Measurements from ENCODE around the gene MAP3K4.

MAP3K4 gene, protein sequence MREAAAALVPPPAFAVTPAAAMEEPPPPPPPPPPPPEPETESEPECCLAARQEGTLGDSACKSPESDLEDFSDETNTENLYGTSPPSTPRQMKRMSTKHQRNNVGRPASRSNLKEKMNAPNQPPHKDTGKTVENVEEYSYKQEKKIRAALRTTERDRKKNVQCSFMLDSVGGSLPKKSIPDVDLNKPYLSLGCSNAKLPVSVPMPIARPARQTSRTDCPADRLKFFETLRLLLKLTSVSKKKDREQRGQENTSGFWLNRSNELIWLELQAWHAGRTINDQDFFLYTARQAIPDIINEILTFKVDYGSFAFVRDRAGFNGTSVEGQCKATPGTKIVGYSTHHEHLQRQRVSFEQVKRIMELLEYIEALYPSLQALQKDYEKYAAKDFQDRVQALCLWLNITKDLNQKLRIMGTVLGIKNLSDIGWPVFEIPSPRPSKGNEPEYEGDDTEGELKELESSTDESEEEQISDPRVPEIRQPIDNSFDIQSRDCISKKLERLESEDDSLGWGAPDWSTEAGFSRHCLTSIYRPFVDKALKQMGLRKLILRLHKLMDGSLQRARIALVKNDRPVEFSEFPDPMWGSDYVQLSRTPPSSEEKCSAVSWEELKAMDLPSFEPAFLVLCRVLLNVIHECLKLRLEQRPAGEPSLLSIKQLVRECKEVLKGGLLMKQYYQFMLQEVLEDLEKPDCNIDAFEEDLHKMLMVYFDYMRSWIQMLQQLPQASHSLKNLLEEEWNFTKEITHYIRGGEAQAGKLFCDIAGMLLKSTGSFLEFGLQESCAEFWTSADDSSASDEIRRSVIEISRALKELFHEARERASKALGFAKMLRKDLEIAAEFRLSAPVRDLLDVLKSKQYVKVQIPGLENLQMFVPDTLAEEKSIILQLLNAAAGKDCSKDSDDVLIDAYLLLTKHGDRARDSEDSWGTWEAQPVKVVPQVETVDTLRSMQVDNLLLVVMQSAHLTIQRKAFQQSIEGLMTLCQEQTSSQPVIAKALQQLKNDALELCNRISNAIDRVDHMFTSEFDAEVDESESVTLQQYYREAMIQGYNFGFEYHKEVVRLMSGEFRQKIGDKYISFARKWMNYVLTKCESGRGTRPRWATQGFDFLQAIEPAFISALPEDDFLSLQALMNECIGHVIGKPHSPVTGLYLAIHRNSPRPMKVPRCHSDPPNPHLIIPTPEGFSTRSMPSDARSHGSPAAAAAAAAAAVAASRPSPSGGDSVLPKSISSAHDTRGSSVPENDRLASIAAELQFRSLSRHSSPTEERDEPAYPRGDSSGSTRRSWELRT (N-terminal part only)

DNA sequence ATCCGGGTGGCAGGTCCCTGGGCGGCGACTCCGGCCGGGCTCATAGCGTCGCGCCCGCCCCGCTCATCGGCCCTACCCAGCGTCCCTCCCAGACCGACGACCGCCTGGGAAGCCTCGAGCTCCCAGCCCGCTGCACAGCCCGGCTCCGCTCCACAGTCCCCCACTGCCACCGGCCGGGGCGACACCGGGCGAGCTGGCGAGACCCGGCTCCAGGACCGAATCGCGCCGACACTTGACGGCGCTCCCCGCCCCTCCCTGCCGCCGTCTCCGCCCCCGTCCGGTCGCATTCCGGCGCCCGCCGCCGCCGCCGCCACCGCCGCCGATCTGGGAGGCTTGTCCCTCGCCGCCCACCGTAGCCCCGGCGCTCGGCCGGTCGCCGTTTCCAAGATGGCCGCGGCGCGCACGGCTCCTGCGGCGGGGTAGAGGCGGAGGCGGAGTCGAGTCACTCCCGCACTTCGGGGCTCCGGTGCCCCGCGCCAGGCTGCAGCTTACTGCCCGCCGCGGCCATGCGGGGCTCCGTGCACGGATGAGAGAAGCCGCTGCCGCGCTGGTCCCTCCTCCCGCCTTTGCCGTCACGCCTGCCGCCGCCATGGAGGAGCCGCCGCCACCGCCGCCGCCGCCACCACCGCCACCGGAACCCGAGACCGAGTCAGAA is at the start of gene MAP3K4:
Gene MAP3K4, plus strand, starts transcription at position 364 of the 655 bp plus-strand sequence. Its CDS starts 163 bp downstream, at position 527.
- DNase-seq: peak; percentile 45

- no peak for DNase-seq
Observed at GRCh38 chr6:160943997-160944396, 47.6 kb upstream of the MAP3K4 start.

DNA sequence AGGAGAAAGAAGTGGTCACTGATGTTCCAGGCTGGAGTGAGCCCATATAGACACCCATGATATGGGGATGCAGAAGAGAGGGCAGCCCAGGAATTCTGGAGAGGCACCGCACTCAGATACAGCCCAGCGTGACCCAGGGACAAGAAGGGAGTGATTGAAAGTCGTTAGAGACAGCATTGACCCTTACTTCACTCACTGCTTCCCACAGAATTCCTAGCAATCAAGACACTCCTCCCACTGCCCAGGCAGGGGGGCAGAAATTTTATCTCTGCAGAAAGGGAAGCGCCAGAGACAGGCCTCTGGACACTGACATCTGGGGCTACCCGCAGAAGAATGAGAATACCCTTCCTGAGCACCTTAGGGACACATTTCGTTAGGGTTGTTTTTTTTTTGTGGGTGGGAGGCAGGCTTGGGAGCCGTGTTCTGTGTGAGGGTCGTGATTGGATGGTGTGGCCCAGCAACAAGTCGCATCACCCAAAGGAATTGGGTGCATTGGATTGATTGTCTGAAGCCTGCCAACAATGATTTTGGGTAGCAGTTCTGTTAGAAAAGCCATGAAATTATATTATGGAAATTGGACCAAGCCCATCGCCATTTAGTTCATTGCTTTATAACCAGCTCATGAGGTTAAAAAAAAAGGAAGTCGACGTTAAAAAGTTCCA is 45.9 kb upstream of the MAP3K4 start:
- DNase-seq: no peak

- DNase-seq: no peak
Observed at GRCh38 chr6:160949531-160949930, 42.0 kb upstream of the MAP3K4 start.

- no peak for DNase-seq
Observed at GRCh38 chr6:160950507-160950906, 41.1 kb upstream of the MAP3K4 start.

GRCh38 chr6:160951187-160952030 is 40.2 kb upstream of the MAP3K4 start:
- no peak for DNase-seq

DNA sequence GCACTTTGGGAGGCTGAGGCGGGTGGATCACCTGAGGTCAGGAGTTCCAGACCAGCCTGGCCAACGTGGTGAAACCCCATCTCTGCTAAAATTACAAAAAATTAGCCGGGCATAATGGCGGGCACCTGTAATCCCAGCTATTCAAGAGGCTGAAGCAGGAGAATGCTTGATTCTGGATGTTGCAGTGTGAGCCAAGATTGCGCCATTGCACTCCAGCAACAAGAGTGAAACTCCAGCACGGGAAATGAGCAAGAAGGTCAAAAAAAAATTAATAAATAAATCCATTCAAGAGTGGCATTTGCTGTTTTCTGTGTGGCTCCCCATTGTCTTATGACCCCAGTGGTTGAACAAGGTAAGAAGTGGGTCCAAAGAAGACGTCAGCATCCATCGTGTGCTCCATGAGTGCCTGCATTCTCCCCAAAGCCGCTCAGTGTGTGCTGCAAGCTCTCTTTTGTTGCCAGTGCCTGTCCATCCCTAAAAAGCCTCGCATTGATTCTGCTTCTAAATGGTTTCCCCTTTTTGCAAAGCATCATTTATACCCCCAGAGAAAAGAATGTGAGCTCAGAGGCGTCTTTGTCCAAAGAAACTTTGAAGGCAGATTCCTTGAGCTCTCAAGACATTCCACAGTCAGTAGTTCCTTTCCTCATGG is 38.8 kb upstream of the MAP3K4 start:
- DNase-seq: no peak

- no peak for DNase-seq
Observed at GRCh38 chr6:160955508-160956295, 35.9 kb upstream of the MAP3K4 start.

DNA sequence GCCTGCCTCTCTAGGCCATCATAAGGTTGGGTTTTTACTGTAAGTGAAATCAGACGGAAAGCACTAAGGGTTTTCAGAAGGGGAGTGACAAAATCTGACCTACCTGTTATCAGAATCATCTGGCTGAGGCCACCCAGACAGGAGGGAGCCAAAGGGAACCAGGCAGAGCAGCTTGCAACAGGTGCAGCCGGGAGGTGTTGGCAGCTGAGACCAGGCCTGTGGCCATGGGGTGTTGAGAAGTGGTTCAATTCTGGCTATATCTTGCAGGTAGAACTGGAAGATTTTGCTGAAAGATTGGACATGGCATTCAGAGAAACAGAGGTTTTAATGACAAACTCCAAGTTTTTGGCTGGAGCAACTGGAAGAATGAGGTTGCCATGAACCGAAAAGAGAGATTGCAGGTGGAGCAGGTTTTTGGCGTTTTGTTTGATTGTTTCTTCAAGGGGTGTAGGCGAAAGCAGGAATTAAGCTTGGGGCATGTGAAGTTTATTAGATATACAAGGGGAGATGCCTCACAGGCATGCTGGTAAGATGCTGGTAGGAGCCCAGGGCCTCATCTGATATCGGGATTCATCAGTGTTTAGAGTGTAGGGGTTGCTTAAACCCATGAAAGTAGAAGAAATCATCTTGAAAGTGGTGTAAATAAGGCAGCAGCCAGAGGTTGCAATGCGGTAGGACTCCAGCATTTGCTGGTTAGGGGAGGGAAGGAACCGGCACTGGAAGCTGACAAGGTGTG is 35.1 kb upstream of the MAP3K4 start:
- no peak for DNase-seq

DNA sequence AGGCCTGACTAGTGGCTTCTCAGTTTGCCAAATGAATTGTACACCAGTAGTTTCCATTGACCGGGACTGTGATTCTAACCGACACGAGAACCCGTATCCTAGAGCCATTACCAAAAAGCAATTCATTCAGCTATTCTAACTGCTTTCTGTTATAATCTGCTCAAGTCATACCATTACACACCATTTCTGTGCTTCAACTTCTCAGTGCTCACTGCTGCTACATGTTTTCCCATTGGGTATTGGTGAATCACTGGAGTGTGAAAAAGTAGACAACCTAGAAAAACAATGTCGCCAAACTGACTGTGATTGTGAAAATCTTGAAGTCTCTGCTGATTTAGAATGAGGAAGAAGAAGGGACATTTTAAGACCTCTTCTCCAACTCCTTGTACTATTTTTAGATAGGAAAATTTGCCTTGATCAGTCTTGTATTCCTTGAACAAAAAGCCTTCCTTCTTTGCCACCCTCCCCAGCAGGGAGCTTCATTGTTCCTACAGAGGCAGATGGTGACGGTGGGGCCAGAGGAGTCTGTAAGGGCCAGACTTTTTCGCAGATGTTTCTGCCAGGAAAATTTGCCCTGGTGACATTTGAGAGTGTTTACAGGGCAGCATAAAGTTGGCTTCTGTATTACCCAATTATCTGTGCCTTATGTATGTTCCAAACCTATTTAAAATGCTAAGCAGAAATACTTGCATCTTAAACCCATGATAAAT is 31.7 kb upstream of the MAP3K4 start:
- no peak for DNase-seq

DNA sequence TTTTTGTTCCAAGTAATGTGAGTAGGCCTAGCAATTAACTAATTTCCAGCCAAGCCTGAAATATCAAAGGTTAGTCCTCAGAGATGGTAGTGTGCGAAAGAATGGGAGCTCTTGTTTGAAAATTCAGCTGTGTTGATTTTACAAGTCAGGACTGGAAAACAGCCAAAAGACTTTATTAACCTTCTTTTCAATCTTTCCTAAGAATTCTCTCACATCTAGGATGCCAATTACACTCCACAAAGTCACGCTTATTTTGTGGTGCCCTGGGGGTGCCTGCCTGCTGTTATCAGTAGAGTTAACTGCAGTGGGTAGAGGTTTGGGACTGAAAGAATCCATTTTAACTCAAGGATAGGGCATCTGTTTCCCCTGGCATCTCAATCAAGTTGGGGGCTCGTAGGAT is 30.7 kb upstream of the MAP3K4 start:
- no peak for DNase-seq

DNA sequence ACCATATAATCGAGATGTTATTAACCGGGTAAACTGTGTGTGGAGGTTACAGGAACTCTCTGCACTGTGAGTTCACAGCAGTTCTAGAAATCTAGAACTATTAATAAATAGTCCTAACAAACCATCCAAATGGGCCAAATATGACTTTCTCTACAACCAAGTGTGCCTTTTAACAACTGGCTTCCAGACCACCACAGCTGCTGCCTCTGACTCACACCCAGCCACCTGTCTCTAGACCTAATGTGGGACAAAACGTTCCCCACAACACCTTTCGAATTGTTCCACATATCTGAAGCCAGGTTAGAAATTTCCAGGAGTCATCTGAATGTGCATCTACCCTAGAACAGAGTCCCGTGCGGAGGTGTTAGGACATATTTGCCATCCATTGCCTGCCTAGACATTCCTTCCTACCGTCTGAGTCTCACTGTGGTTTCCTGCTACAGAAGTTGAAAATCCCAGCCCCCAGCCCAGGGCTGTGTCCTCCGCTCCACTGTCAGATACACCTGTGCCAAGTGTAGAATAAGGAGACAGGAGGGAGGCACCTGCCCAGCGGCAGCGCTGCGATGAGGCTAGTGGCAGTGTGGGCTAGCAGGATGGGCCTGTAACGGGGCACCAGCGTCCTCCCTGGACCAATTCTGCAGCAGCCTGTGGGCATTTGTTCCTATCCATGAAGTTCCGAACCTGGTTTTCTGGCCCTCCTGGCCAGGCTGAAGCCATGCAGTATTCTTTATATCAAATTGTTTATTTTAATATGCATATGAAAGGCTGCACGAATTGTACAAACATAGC is 28.5 kb upstream of the MAP3K4 start:
- DNase-seq: no peak

DNA sequence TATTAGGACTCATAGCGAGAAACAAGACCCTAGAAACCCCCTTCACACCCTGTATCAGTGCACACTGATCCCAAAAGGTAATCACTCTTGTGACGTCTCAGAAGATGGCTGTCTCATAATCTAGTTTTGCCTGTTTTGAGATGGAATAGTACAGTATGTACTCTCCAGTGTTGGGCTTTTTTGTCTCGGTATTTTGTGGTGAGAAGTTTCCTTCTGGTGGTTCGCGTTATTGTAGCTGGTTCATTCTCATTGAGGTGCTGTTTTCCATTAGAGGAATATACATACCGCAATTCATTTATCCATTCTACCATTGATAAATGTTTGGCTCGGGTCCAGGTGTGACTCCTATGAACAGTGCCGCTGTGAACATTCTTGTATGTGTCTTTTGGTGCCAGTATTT is 27.9 kb upstream of the MAP3K4 start:
- DNase-seq: no peak

- DNase-seq: no peak
Observed at GRCh38 chr6:160965893-160966292, 25.7 kb upstream of the MAP3K4 start.

DNA sequence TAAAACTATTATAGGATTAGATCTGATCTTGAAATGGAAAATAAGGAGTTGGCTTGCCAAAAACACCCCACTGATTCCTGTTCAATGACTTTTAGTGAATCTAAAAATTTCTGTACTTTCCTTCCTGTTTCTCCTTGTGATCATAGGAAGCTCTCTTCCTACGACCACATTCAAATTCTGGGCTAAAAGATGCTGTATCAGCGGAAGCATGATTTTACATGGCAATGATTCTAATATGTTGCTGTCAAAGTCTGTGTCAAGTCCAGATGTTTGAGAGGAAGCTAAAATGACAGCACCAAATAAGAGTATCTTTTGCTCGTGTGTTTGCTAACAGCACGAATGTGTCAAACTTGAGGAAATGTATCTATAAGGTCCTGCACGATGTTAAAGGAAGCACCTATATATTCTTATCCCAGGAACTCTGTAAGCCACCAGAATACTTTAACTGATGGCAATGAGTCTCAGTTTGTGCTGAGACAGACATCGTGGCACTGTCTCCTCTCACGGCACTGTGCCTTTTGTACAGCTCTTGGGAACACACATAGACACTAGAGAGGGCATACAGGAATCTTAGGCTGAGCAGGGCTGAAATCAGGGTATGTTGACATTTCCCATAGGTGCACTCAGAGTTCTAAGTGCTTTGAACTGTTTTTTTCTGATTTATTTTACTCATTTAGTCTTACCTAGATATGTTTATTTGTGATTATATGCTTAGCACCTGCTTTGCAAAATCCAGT is 24.9 kb upstream of the MAP3K4 start:
- no peak for DNase-seq

GRCh38 chr6:160967351-160967750 is 24.2 kb upstream of the MAP3K4 start:
- DNase-seq: no peak

DNA sequence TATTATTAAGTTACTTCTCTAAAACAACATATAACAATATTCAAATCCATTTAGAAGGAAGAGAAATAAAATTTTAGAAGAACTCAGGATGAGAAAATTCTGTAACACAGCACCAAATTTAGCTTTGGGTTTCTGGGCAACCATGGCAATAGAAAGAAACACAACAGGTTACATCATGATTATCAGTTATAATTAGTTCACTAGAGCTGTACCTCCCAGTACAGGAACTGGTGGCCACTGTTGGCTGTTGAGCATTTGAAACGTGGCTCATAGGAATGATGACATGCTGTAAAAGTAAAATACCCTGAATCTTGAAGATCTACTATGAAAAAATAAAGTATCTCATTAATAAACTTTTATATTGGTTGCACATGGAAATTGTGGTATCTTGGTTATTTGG is 23.7 kb upstream of the MAP3K4 start:
- DNase-seq: no peak
